Measurements from ENCODE around the gene FAM118B.

FAM118B gene

GRCh38 chr11:126186708-126187529 is 24.7 kb upstream of the FAM118B start:
- no peak for DNase-seq

- no peak for DNase-seq
Measured at GRCh38 chr11:126188332-126189108, 23.1 kb upstream of the FAM118B start.

GRCh38 chr11:126189109-126189929 is 22.3 kb upstream of the FAM118B start:
- DNase-seq: no peak

- no peak for DNase-seq
Measured at GRCh38 chr11:126190792-126191191, 20.8 kb upstream of the FAM118B start.

DNA sequence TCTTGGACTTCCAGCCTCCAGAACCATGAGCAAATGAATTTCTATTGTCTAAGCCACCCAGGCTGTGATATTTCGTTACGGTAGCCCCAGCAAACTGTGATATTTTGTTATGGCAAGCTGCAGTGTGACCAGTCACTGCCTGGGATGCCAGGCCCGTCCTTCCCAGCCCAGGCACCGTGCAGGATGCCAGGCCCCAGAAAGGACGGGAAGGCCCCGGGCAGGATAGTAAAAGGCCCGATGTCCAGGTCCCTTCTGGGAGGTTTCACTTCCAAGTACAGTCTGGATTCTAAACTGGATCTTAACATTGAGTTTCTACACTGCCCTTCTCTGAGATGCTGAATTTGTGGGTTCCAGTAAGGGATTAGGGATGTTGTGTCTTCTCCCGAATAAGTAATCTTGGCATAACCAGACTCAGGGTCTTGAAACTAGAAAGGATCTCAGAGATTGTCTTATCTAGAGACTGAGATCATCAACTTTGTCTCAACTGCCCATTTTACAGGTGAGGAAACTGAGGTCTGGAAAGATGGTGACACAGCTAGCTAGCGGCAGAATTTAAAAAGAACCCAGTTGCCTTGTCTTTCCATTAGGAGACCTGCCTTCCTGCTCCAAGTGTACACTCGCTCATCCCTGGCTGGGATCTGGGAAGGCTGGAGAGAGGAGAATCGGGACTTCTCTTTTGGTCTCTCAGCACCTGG is 20.1 kb upstream of the FAM118B start:
- DNase-seq: no peak

GRCh38 chr11:126192361-126192760 is 19.2 kb upstream of the FAM118B start:
- DNase-seq: no peak

DNA sequence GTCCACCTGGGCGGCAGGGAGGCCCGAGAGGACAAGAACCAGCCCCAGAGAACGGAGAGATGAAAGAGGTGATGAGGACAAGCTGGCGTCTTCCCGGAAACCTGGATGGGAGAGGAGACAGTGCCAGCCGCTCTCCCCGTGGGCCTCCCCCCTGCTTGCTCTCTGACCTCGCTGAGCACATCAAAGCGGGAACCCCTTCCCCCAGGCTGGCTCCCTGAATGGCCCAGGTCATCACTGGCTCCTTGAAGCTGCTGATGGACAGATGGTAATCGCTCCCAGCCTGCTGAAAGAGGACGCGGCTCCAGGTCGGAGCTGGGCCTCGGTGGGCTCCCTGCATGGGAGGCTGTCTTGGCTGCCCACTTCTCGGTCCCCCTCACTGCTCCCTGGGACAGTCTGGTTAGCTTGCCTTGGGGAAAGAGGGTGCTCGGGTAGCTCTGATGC is 18.5 kb upstream of the FAM118B start:
- DNase-seq: no peak

- no peak for DNase-seq
Measured at GRCh38 chr11:126194121-126194543, 17.4 kb upstream of the FAM118B start.

DNA sequence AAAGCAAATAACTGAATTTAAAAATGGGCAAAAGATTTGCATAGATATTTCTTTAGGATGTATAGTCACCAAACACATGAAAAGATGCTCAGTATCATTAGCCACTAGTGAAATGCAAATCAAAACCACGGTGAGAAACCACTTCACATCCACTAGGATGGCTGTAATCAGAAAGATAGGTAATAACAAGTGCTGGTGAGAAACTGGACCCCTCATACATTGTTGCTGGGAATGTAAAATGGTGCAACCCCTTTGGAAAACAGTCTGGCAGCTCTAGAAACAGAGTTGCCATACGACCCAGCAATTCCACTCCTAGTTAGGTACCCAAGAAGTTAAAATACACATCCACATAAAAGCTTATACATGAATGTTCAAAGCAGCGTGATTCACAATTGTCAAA is 16.5 kb upstream of the FAM118B start:
- DNase-seq: no peak

GRCh38 chr11:126197277-126197939 is 14.2 kb upstream of the FAM118B start:
- no peak for DNase-seq

- DNase-seq: no peak
Measured at GRCh38 chr11:126198648-126199047, 12.9 kb upstream of the FAM118B start.

DNA sequence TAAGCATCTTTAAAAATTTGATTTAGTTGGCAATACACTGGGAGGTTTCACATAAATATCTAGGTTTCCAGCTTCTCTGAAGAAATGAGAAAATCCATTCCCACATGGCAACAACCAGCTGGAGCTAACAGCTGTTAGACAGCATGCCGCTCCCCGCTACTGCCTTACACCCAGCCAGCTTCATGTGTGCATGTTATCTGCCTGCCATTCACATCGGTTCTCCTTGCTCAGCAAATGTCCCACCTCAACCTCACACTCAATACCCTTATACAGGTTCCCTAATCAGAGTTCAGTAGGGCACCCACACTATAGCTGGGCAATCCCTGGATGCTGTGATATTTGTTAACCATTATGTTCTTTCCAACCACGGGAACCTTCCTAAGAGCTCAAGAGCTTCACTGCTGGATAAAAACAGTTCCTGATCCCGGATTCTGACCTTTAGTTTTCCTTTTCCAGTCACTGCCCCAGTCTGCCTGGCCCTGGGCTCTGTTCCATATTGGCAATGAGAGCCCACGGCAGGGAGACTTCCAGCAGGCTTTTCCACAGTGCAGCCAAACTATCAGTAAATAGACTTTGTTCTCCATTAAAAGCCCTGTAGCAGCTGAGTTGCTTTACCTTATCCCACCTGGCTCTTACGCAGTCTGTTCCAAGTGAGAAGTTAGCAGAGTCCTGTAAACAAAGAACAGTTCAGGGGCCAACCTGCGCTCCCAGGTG is 8.8 kb upstream of the FAM118B start:
- DNase-seq: no peak

GRCh38 chr11:126205359-126205758 is 6.2 kb upstream of the FAM118B start:
- no peak for DNase-seq

DNA sequence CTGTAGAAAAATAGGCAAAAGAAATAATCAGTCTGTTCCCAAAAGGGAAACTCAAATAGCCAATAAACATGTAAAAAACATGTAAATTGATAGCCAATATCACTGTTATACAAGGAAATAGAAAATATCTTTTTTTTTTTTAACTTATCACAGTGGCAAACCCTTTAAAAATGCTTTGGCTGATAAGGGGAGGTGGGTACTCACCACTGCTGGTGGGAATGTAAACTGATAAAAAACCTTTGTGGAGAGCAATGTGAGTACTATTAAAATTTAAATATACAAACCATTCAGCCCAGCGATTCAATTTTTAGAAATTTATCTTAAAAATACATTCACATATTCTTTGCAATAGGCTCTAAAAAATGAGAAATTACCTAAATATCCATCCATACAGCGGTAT is 3.7 kb upstream of the FAM118B start:
- no peak for DNase-seq

GRCh38 chr11:126210871-126211235 is 729 bp upstream of the FAM118B start:
- no peak for DNase-seq

DNA sequence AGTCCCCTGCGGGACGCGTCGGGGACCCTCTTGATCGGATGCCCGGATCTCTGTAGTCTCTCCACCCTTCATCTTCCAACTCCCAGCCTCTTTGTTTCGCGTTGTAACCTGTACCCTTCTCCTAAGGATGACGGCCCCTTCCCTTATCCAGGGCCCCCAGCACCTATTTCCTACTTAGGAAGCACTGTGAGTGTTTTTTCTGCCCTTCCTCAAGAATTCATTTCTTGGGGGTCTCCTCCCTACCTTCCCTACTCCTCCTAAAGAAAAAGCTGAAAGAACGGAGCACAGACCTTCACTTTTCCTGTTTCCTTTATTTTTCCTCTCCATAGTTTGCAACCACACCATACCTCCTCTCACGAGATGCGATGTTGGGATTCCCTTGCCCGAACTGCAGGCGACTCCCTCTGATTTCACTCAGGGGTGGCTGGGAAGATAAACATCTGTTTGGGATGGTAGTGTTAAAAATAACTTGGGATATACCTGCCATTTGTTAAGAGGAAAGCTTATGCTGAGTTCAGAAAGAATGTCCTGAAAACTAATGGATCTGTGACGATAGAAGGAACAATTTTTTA is 593 bp downstream of the FAM118B start:
- DNase-seq: no peak

- no peak for DNase-seq
Measured at GRCh38 chr11:126214441-126214840, 2.9 kb downstream of the FAM118B start.

DNA sequence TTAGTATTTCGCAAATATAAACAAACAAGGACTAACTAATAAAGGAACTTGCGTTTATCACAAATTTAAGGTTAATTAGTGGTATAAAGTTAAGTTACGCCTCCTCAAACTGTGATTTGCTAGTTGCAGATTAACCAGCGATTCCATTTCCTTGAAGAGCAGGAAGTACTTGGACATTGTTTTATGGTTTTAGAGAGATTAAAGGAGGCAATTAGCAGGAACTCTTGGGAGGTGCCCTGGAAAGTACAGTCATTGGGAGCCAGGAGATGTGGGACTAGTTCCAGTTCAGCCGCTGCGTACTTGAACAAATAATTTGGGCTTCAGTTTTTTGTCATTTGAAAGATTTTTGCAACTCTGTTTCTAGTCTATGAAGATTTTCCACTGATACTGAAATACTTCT is 3.3 kb downstream of the FAM118B start:
- no peak for DNase-seq

DNA sequence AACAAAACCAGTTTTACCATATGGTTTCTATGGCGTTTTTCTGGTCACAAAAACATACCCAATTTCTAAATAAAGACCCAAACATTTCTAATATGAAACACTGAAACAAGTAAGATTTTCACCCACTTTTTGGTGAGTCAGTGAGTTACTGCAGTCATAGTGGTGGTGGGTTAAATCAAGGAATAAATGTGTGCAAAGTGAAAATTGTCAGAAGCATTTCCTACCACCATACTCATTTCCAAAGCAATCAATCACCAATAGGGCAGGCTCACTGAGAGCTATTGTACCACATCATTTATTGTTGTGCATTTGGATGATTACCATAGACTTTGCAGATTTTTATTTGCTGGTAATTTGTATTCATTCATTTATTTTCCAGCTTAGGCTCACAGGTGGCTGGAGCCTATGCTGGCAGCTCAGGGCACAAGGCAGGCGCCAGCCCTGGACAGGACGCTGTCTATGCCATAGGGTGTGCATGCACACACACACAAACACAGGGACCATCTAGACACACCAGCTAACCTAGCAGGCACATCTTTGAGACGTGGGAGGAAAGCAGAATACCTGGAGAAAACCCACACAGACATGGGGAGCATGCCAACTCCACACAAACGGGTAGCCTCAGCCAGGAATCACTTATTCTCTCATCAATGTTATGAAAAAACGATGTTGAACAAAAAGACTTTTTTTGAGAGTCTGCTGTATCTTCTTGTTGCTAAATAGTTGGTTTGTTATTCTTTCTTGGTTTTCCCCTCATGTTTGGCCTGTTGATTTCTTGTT is 5.1 kb downstream of the FAM118B start:
- no peak for DNase-seq

DNA sequence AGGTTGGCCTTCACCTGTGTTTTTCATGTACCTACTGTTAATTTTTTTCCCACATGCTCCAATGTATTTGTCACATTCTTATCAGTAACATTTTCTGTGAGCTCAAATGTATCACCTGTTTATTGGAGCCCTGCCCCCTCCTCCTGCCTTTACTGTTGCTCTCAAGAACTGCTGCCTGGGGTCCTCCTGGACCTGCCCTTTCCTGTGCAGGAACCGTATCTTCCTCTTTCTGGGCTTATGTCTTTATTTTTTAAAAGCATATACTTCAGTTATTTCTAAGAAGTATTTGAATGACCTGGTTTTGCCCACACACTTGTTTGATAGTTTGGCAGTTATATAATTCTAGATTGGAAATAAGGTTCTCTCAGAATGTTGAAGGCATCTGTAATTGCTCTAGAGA is 5.9 kb downstream of the FAM118B start:
- no peak for DNase-seq

Data from 8988T (cell line).